ENCODE results near the gene FLRT2.

Gene FLRT2

DNA sequence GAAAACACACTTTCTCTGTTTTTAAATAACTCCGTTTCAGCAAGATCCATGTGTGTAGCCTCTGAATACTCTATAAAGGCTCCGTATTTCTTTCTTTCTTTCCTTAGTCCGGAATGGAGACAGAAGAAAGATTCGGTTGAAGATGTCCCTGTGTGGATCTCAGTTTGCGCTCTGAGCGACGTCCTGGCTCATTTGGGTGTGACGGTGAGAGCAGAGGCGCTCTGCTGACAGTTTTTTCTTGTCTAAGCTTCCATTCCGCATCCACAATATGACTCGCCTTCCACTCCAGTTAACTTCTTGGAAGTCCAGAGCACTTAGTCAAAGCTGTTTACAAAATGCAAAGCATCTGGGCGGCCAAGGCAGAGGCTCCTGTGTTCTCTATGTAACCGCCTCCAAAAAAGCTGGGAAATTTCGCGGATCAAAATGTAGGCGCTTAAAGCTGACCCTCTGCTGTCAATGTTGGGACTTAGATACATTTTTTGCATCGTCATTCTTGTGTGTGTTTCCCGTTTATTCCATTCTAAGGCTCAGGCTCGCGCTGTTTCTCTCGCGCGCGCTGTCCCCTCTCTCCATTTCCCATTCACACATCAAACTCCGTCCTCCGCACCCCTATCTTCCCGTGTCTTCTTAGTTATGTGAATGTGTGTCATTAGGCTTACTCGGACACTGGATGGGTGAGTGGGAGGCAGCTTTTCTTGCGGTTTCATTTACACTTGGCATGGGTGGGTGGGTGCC is 880 bp upstream of the FLRT2 start:
- no peak for DNase-seq (ENCODE audit: low read depth in 4 of 4, low spot score in 1 of 4)

- DNase-seq (ENCODE audit: low read depth in 4 of 4, low spot score in 1 of 4) = no peak
Measured at GRCh38 chr14:85530626-85531025, 682 bp downstream of the FLRT2 start.

GRCh38 chr14:85531141-85531586 is 1.2 kb downstream of the FLRT2 start:
- DNase-seq (ENCODE audit: low read depth in 4 of 4, low spot score in 1 of 4) = no peak

- no peak for DNase-seq (ENCODE audit: low read depth in 4 of 4, low spot score in 1 of 4)
Measured at GRCh38 chr14:85531587-85532373, 1.8 kb downstream of the FLRT2 start.

DNA sequence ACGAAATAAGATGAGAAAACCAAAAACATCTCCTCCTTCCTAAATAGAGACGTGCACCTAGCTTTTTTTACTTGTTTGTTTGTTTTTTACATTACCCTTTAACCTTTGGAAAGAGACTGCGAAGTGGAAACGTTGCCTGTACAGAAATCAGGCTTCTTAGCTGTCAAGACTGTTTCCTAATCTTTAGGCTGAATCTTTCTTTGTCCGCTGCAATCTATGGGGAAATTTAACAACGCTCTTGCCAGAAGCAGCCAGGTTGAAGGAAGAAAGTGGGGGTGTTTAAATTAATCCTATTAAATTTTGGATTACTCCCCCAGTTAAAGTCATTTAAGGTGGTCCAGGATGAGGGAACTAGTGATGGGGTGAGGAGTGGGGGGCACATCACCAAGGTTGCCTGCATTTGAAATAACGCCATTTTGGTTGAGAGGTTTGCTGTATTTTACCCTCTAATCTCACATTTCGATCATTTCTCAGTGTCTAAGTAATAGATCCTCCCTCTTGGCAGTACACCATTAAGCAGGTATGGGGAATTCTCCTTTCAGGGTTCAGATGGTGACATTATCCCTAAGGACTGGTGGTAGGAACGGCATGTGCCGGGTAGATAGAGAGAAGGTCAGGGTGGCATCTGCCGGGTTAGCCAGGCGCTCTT is 2.6 kb downstream of the FLRT2 start:
- DNase-seq (ENCODE audit: low read depth in 4 of 4, low spot score in 1 of 4) = no peak

GRCh38 chr14:85533023-85533860 is 3.3 kb downstream of the FLRT2 start:
- DNase-seq (ENCODE audit: low read depth in 4 of 4, low spot score in 1 of 4) = no peak

DNA sequence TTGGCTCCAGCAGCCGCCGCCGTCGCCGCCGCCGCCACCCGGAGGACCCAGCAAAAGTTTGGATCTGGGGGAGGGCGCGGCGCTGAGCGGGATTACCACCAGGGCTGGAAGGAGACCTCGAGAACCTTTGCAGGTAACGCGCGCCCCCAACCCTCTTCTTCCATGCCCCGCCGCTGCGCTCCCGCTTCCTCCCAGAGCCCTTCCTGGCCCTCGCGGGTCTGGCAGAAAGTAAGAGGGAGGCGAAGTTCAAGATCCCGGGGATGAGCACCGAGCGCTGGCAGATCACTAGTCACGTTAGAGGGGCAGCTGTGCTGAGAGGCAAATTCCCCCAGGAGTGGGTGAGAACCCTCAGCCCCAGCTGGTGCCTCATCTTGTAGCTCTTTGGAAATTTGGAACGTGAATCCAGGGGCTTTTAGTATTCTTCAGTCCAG is 3.9 kb downstream of the FLRT2 start:
- DNase-seq (ENCODE audit: low read depth in 4 of 4, low spot score in 1 of 4) = no peak

- no peak for DNase-seq (ENCODE audit: low read depth in 4 of 4, low spot score in 1 of 4)
Measured at GRCh38 chr14:85534458-85535293, 4.7 kb downstream of the FLRT2 start.

DNA sequence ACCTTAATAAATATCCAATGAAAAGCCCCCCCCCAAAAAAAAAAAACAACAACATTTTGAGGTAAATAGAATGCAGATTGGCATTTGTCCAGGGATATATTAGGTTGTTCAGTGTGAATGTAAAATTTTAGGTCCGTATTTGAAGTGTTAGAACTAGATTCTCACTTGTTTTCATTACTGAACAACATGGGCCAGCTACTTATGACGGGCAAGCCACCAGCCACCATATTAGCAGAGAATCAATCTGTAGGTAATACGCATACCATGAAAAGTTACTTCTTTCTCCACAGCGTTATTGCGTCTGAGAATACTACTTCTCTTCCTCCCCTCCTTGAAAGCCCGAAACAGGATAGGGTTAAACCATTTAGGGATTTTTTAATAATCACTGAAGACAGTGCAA is 5.4 kb downstream of the FLRT2 start:
- no peak for DNase-seq (ENCODE audit: low read depth in 4 of 4, low spot score in 1 of 4)

- DNase-seq (ENCODE audit: low read depth in 4 of 4, low spot score in 1 of 4) = no peak
Measured at GRCh38 chr14:85535991-85536832, 6.3 kb downstream of the FLRT2 start.

GRCh38 chr14:85536833-85537190 is 6.9 kb downstream of the FLRT2 start:
- DNase-seq (ENCODE audit: low read depth in 4 of 4, low spot score in 1 of 4) = no peak

DNA sequence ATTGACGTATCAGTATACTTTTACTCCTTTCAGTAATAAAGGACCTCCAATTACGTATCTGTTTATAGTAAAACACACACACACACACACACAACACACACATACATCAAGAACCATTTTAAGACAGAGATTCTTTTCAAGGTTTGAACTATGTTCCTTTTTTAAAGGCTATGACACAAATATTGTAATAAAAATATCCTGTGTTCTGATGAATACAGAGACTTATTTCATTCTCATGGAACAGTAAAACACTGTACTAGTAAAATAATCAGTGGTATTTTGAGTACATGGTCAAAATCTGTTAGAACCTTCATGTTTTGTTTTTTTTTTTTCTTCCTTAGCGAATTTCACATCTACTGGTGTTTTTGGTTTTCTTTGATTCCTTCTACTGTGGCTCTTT is 7.6 kb downstream of the FLRT2 start:
- no peak for DNase-seq (ENCODE audit: low read depth in 4 of 4, low spot score in 1 of 4)

- DNase-seq (ENCODE audit: low read depth in 4 of 4, low spot score in 1 of 4) = no peak
Measured at GRCh38 chr14:85538636-85539035, 8.7 kb downstream of the FLRT2 start.

DNA sequence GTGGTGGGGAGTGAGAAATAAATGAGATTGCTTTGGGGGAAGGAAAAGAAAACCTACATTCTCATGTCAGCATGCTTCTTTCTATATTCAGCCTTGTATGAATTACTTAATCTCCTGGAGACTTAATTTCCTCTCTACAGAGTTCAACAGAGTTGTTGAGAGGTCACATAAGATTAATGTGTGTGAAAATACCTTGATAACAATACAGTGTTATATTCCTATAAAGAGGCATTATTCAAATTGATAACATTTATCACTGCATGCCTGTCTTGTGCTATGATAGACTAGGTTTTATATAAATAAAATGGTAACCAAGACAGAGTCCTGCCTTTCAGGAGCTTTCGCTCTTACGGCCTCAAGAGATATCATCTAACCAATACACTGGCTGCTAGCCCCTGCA is 9.6 kb downstream of the FLRT2 start:
- no peak for DNase-seq (ENCODE audit: low read depth in 4 of 4, low spot score in 1 of 4)

- no peak for DNase-seq (ENCODE audit: low read depth in 4 of 4, low spot score in 1 of 4)
Measured at GRCh38 chr14:85542623-85543022, 12.7 kb downstream of the FLRT2 start.

DNA sequence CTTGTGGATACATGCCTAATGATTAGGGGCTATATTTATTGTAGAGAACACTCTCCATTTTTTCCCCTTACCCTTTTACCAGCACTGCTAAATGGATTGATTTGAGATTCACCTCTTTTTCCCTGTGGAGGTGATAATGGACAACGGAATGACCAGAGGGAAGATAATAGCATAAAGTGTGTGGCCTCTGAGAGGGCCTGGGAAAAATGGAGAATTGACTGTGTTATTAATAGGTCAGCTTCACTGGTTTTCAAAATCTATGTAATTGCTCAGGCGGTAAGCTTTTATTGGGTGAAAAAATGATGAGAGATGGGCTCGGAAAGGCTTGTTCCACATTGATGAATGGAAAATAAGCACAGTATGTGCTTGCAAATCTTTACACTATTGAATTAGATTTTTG is 15.8 kb downstream of the FLRT2 start:
- DNase-seq (ENCODE audit: low read depth in 4 of 4, low spot score in 1 of 4) = no peak

GRCh38 chr14:85546390-85546789 is 16.4 kb downstream of the FLRT2 start:
- DNase-seq (ENCODE audit: low read depth in 4 of 4, low spot score in 1 of 4) = no peak

DNA sequence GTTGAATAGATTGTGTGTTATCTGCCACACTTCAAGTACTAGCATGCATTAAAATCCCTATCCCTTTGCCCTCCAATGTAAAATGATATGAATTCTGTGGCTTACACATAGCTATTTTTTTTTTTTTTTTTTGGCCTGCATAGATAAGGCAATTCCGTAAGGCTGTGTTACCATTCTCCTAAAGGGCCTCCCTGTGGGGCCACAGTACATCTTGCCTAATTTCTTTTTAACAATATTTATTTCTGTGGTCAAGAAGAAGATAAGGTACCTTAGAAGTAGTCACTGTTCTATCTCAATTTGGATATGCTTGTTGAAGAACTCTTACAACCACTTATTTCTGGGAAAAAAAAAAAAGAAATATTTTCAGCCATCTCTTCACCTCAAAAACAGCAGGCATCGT is 19.8 kb downstream of the FLRT2 start:
- DNase-seq (ENCODE audit: low read depth in 4 of 4, low spot score in 1 of 4) = no peak

- no peak for DNase-seq (ENCODE audit: low read depth in 4 of 4, low spot score in 1 of 4)
Measured at GRCh38 chr14:85554106-85554505, 24.2 kb downstream of the FLRT2 start.
